Keratinocyte (primary cell): ENCODE data around the gene ZNF292.

ENCODE experiments used
- CTCF ChIP-seq, 3 experiments: IDR thresholded peaks in 1 of 3; conservative IDR thresholded peaks in 1 of 3; optimal IDR thresholded peaks in 1 of 3; 2 replicates in 2 of 3; 3 replicates in 1 of 3; pipeline versions ENCODE3 to v1.5.1; 2011; ENCODE audit warnings: low read length in 3 of 3, mild to moderate bottlenecking in 3 of 3, moderate library complexity in 2 of 3, control low read depth in 1 of 3, inconsistent platforms in 1 of 3; ENCODE audit not compliant: insufficient read depth in 2 of 3; ENCODE audit errors: extremely low read depth in 1 of 3
- EZH2 ChIP-seq: IDR thresholded peaks from one replicate; pipeline ENCODE4 v1.6.1; 2012; ENCODE audit warnings: inconsistent platforms, mild to moderate bottlenecking, low read length, moderate library complexity

- TF ChIP-seq CTCF (optimal IDR thresholded peaks at IDR 0.05 in 1 of 3, IDR thresholded peaks at IDR 0.05 in 1 of 3, conservative IDR thresholded peaks at IDR 0.05 in 1 of 3; ENCODE audit: extremely low read depth in 1 of 3, insufficient read depth in 2 of 3, low read length in 3 of 3) (no peak), EZH2 (no peak)
Observed at GRCh38 chr6:87209812-87210211, 54.4 kb downstream of the ZNF292 start.
